ENCODE measurements around the gene GAL3ST1. TPM values are rescaled to one million over a fixed set of nuclear protein-coding genes. Genes with fewer than 3 reads are reported as not detected.

GAL3ST1 gene
- total RNA-seq, 3 donors from 2014 or later (not counting 1 experiment from before 2014, with no cell fraction given): not detected

GRCh38 chr22:30531651-30532608 lies 42.5 kb downstream of the GAL3ST1 start:
- Histone ChIP-seq H3K4me1 (ENCODE audit: control insufficient read depth, insufficient read depth, low read length) (peaks cover 7% of the 10 kb centered on the region), H3K27me3 (ENCODE audit: control insufficient read depth, insufficient read depth, low read length) (no peaks in the 10 kb centered on the region), H3K9me3 (ENCODE audit: control insufficient read depth, insufficient read depth, low read length) (no peaks in the 10 kb centered on the region), H3K4me3 (ENCODE audit: low read length) (no peak overlapping the region), H3K36me3 (ENCODE audit: control insufficient read depth, insufficient read depth, low read length) (no peaks in the 10 kb centered on the region), H3K27ac (ENCODE audit: low read length) (no peak overlapping the region)
- Mint-ChIP-seq H3K4me3 (no peak overlapping the region), H3K36me3 (no peaks in the 10 kb centered on the region), H3K9me3 (no peaks in the 10 kb centered on the region), H3K27ac (no peak overlapping the region), H3K27me3 (ENCODE audit: low read depth in 2 of 2) (no peaks in the 10 kb centered on the region), H3K4me1 (peaks cover 0 to 5% of the 10 kb centered on the region in 2 donors)
- ATAC-seq: no peak
- WGBS (ENCODE audit: insufficient coverage): 89% methylated on average over 17 of the region's 17 CpGs
- no peak for DNase-seq
- intact Hi-C loops (cut with micrococcal nuclease): no loop called here
- no peak for TF ChIP-seq CTCF (IDR thresholded peaks at IDR 0.05)

GRCh38 chr22:30526656-30527055 lies 47.8 kb downstream of the GAL3ST1 start:
- peaks cover 0 to 7% of the 10 kb centered on the region in 2 donors for H3K27me3 Mint-ChIP-seq (ENCODE audit: low read depth in 2 of 2)
- intact Hi-C loops (cut with micrococcal nuclease): no loop called here
- H3K36me3 Mint-ChIP-seq: no peaks in the 10 kb centered on the region
- Histone ChIP-seq H3K36me3 (ENCODE audit: control insufficient read depth, insufficient read depth, low read length) (no peaks in the 10 kb centered on the region), H3K9me3 (ENCODE audit: control insufficient read depth, insufficient read depth, low read length) (no peaks in the 10 kb centered on the region), H3K27me3 (ENCODE audit: control insufficient read depth, insufficient read depth, low read length) (no peaks in the 10 kb centered on the region), H3K27ac (ENCODE audit: low read length) (no peak overlapping the region), H3K4me3 (ENCODE audit: low read length) (no peak overlapping the region), H3K4me1 (ENCODE audit: control insufficient read depth, insufficient read depth, low read length) (no peaks in the 10 kb centered on the region)
- H3K4me1 Mint-ChIP-seq: no peaks in the 10 kb centered on the region
- no peak for ATAC-seq
- no peaks in the 10 kb centered on the region for H3K9me3 Mint-ChIP-seq
- 83% methylated on average over 3 of the region's 4 CpGs for WGBS (ENCODE audit: insufficient coverage)
- H3K27ac Mint-ChIP-seq: no peak overlapping the region
- no peak for TF ChIP-seq CTCF (IDR thresholded peaks at IDR 0.05)
- DNase-seq: no peak
- H3K4me3 Mint-ChIP-seq: no peak overlapping the region

GRCh38 chr22:30523646-30524489 lies 50.6 kb downstream of the GAL3ST1 start:
- no peaks in the 10 kb centered on the region for H3K9me3 Mint-ChIP-seq
- no peaks in the 10 kb centered on the region for H3K27me3 ChIP-seq (ENCODE audit: control insufficient read depth, insufficient read depth, low read length)
- H3K36me3 Mint-ChIP-seq: no peaks in the 10 kb centered on the region
- no peak overlapping the region for H3K27ac Mint-ChIP-seq
- no peak overlapping the region for H3K27ac ChIP-seq (ENCODE audit: low read length)
- H3K27me3 Mint-ChIP-seq (ENCODE audit: low read depth in 2 of 2): peaks cover 0 to 8% of the 10 kb centered on the region in 2 donors
- no peaks in the 10 kb centered on the region for H3K4me1 ChIP-seq (ENCODE audit: control insufficient read depth, insufficient read depth, low read length)
- H3K4me3 Mint-ChIP-seq: no peak overlapping the region
- no peak overlapping the region for H3K4me3 ChIP-seq (ENCODE audit: low read length)
- TF ChIP-seq CTCF (IDR thresholded peaks at IDR 0.05): no peak
- intact Hi-C loops (cut with micrococcal nuclease): no loop called here
- ATAC-seq (no peak), DNase-seq (no peak)
- no peaks in the 10 kb centered on the region for H3K9me3 ChIP-seq (ENCODE audit: control insufficient read depth, insufficient read depth, low read length)
- H3K4me1 Mint-ChIP-seq: no peaks in the 10 kb centered on the region
- 88% methylated on average over 5 of the region's 8 CpGs for WGBS (ENCODE audit: insufficient coverage)
- no peaks in the 10 kb centered on the region for H3K36me3 ChIP-seq (ENCODE audit: control insufficient read depth, insufficient read depth, low read length)

Data from natural killer cell (primary cell).